ENCODE results near the gene ZDHHC14.
"Not testable (repeated sequence)": the region's sequence is repeated elsewhere in the genome, so short reads cannot be mapped to it uniquely, and the experiment has no call there.

ZDHHC14 gene

GRCh38 chr6:157708239-157708638 is 327.2 kb downstream of the ZDHHC14 start:
- DNase-seq = no peak

GRCh38 chr6:157708933-157709332 is 327.9 kb downstream of the ZDHHC14 start:
- no peak for DNase-seq

DNA sequence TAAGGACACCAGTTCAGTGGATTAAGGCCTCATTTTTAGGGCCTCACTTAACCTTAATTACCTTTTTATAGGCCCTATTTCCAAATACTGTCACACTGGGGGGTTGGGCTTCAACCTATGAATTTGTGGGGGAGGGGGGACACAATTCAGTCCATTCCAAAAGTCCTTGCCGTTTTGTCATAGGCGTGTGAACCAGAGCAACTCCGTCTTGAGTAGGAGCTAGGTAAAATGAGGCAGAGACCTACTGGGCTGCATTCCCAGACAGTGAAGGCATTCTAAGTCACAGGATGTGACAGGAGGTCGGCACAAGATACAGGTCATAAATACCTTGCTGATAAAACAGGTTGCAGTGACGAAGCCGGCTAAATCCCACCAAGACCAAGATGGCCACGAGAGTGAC is 328.6 kb downstream of the ZDHHC14 start:
- DNase-seq = no peak

- DNase-seq = no peak
Measured at GRCh38 chr6:157710604-157711003, 329.6 kb downstream of the ZDHHC14 start.

DNA sequence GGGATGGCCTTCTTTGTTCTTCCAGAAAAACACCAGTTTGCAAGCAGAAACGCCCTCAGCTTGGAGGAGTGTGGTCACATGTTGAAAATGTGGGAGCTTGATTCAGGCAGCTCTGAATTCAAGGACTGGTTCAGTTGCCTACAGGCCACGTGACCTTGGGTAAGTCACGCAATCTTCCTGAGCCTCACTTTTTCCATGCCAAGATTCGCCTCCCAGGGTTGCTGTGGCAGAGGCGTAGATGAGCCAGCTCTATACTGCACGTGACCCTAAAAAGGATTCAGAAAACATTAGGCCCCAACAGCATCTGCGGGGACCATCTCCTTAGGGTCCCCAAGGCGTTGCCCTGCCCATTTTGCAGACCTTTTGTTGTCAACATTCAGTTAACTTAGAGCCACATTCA is 330.1 kb downstream of the ZDHHC14 start:
- no peak for DNase-seq

DNA sequence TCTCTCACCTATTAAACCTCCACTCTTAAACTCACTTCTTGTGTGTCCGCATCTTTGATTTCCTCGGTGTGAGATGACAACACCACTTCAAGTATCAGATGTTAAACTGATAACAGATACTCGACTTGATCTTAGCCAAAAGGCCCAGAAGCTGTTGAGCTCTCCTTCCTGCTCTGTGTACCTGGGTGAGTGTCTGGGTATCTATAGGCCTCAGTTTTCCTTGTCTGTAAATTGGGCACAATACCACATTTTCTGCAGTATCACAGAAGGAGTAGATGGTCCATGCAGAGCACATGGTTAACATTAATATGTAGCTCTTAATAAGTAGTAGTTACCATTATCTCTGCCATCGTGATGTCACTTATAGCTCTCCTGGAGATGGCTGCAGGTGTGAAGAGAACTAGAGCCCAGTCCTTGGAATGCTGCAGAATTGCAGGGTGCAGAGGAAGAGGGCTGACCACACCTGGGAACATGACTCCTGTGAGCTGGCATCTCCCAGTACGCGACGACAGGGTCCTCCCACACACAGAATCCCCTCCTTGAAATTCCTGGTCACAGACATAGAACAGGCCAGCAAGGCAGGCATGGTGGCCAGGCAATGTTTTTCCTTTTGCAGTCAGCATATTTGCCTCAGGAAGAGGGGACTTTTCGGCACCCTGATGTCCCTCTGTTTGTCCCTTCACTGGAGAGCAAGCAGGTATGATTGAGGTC is 331.8 kb downstream of the ZDHHC14 start:
- DNase-seq = no peak

- no peak for DNase-seq
Measured at GRCh38 chr6:157713451-157714152, 332.6 kb downstream of the ZDHHC14 start.

DNA sequence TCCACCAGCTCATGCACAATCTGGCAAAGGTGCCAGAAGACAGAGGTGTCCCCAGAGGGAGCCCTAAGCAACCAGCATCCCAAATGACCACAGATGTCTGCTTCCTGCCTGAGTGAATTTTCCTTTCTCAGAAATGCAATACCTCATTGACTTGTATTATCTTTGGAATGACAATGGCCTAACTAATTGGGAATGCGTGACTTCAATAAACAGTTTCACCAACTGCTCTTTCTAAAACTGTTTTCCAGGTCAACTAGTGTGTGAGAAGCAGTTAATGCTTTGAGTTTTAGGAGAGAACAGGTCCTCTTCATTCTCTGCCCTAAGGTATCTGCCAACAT is 333.1 kb downstream of the ZDHHC14 start:
- no peak for DNase-seq

DNA sequence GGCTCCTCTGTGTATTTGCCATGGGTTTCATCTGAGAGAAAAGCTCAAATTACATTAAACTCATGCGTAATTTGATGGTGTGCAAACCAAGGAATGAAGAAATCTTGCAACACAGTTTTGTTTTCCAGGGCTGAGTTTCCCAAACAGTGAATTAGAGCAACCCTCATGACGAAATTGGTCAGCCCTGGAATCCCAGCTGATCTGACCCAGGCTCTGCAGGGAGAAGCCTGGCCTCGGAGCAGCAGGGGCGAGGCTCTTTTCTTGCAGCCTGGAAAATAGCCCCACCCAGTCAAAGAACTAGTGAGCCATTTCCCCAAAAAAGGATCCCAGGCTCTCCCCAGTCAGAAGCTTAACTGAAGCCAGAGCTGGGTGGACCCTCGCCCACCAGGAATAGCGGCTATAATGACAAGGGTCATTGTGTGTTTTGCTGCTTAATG is 334.8 kb downstream of the ZDHHC14 start:
- DNase-seq = no peak

GRCh38 chr6:157716251-157716995 is 335.4 kb downstream of the ZDHHC14 start:
- DNase-seq = no peak

- DNase-seq = no peak
Measured at GRCh38 chr6:157717340-157717748, 336.4 kb downstream of the ZDHHC14 start.

GRCh38 chr6:157718503-157719187 is 337.7 kb downstream of the ZDHHC14 start:
- DNase-seq = no peak

- DNase-seq = not testable (repeated sequence)
Measured at GRCh38 chr6:157720964-157721363, 340.0 kb downstream of the ZDHHC14 start.

GRCh38 chr6:157721426-157721825 is 340.4 kb downstream of the ZDHHC14 start:
- no peak for DNase-seq

- DNase-seq = no peak
Measured at GRCh38 chr6:157721830-157722229, 340.8 kb downstream of the ZDHHC14 start.

- no peak for DNase-seq
Measured at GRCh38 chr6:157723376-157723775, 342.4 kb downstream of the ZDHHC14 start.

GRCh38 chr6:157724138-157724820 is 343.3 kb downstream of the ZDHHC14 start:
- no peak for DNase-seq

GRCh38 chr6:157724960-157725741 is 344.2 kb downstream of the ZDHHC14 start:
- DNase-seq = no peak

- no peak for DNase-seq
Measured at GRCh38 chr6:157725836-157726235, 344.8 kb downstream of the ZDHHC14 start.

DNA sequence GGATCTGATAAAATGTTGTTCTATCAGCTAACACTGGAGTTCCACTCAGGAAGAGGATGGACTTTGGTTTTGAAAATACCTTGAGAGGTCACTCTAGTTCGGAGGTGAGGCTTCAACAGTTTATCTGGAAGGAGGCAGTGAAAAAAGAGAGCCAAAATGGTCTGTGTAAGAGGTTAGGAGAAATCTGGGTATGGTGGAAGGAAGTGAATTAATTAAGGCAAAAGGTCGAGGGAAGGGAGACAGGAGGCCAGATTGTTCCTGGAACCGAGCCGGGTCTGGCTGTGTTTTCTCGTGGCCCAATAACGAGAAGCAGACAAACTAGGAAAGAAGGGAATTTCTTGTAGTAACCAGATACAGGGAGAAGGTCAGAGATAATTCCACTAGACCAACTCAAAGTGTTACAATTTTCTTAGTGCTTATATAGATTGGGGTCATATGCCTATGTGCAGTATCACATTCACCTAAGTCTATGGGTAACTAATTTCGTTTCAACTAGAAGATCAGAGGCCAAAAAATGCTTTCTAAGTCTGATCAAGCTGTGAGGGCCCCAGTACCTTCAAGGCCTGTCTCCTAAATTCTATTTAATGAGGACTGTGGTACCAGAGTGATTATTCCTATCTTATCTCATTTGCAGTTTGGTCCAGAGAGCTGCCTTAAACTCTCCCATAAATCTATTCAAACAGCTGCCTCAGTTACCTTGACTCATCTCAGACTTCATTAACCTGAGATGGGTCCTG is 346.1 kb downstream of the ZDHHC14 start:
- no peak for DNase-seq
